HL-60 (cell line): ENCODE data around the gene QPRT.

Experiments
- DNase-seq, 2 experiments: peaks; one replicate each; pipeline ENCODE4 v3.0.0-alpha.2; 2010 to 2020; ENCODE audit warnings: low read depth in 1 of 2, low spot score in 1 of 2
- H3K27ac ChIP-seq: fragments of 250-450 bp; sonication (Bioruptor Pico); replicated peaks from 2 replicates; pipeline ENCODE4 v1.5.1; 2020; ENCODE audit warnings: mild to moderate bottlenecking, moderate library complexity
- H3K27me3 ChIP-seq: fragments of 250-450 bp; sonication (Bioruptor Pico); 2 replicates; pipeline ENCODE4 v1.5.1; 2021; ENCODE audit warnings: mild to moderate bottlenecking, moderate library complexity; ENCODE audit not compliant: insufficient read depth, poor library complexity, severe bottlenecking
- H3K4me3 ChIP-seq: replicated peaks from 2 replicates; pipeline ENCODE4 v1.5.1; 2011; ENCODE audit warnings: mild to moderate bottlenecking, control low read depth, low read length; ENCODE audit not compliant: insufficient read depth
- GABPA ChIP-seq: IDR thresholded peaks from 2 replicates; pipeline ENCODE4 v1.6.1; 2012; ENCODE audit warnings: low read depth
- POLR2AphosphoS5 ChIP-seq: IDR thresholded peaks from 2 replicates; pipeline ENCODE4 v1.6.1; 2012; ENCODE audit warnings: low read depth
- SPI1 ChIP-seq: IDR thresholded peaks from 2 replicates; pipeline ENCODE4 v1.6.1; 2012; ENCODE audit warnings: low read depth, mild to moderate bottlenecking, borderline replicate concordance
- TF ChIP-seq, protein P1 (sequence below): IDR thresholded peaks from one replicate; pipeline ENCODE4 v1.5.1; 2011; ENCODE audit warnings: low read length, control low read depth, inconsistent platforms; ENCODE audit not compliant: insufficient read depth
- TF ChIP-seq, protein P2 (sequence below): IDR thresholded peaks from 2 replicates; pipeline ENCODE4 v1.6.1; 2012; ENCODE audit warnings: low read depth; ENCODE audit not compliant: insufficient replicate concordance

QPRT gene

DNA sequence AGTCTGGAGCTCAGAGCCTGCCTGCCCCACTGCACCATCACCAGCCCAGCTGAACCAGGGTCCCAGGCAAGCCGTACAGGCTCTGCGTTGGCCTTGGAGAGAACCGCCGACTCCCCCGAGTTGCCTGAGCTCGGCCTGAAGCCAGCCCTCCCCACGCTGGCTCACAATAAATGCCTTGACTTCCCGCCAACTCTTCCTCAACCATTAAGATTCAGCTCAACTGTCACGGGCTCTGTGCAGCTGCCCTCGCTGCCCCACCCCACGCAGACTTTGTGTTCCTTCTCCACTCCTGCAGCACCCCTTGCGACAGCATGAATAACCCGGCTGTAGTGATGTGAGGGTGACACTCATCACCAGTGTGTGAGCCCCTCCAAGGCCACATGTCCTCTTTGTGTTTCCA is 4.8 kb upstream of the QPRT start:
- Histone ChIP-seq H3K27ac (peak overlapping the region; percentile 69), H3K27me3 (no peaks in the 10 kb centered on the region), H3K4me3 (no peak overlapping the region)
- peak in 1 of 2 experiments; percentile 89 for DNase-seq
- TF ChIP-seq, protein P1, sequence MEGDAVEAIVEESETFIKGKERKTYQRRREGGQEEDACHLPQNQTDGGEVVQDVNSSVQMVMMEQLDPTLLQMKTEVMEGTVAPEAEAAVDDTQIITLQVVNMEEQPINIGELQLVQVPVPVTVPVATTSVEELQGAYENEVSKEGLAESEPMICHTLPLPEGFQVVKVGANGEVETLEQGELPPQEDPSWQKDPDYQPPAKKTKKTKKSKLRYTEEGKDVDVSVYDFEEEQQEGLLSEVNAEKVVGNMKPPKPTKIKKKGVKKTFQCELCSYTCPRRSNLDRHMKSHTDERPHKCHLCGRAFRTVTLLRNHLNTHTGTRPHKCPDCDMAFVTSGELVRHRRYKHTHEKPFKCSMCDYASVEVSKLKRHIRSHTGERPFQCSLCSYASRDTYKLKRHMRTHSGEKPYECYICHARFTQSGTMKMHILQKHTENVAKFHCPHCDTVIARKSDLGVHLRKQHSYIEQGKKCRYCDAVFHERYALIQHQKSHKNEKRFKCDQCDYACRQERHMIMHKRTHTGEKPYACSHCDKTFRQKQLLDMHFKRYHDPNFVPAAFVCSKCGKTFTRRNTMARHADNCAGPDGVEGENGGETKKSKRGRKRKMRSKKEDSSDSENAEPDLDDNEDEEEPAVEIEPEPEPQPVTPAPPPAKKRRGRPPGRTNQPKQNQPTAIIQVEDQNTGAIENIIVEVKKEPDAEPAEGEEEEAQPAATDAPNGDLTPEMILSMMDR = peak; percentile 13
- TF ChIP-seq, protein P2, sequence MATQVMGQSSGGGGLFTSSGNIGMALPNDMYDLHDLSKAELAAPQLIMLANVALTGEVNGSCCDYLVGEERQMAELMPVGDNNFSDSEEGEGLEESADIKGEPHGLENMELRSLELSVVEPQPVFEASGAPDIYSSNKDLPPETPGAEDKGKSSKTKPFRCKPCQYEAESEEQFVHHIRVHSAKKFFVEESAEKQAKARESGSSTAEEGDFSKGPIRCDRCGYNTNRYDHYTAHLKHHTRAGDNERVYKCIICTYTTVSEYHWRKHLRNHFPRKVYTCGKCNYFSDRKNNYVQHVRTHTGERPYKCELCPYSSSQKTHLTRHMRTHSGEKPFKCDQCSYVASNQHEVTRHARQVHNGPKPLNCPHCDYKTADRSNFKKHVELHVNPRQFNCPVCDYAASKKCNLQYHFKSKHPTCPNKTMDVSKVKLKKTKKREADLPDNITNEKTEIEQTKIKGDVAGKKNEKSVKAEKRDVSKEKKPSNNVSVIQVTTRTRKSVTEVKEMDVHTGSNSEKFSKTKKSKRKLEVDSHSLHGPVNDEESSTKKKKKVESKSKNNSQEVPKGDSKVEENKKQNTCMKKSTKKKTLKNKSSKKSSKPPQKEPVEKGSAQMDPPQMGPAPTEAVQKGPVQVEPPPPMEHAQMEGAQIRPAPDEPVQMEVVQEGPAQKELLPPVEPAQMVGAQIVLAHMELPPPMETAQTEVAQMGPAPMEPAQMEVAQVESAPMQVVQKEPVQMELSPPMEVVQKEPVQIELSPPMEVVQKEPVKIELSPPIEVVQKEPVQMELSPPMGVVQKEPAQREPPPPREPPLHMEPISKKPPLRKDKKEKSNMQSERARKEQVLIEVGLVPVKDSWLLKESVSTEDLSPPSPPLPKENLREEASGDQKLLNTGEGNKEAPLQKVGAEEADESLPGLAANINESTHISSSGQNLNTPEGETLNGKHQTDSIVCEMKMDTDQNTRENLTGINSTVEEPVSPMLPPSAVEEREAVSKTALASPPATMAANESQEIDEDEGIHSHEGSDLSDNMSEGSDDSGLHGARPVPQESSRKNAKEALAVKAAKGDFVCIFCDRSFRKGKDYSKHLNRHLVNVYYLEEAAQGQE = no peak
- TF ChIP-seq SPI1 (peak; percentile 19; the same call in 1 of the 2 replicates), GABPA (no peak), POLR2AphosphoS5 (peak; percentile 75)

DNA sequence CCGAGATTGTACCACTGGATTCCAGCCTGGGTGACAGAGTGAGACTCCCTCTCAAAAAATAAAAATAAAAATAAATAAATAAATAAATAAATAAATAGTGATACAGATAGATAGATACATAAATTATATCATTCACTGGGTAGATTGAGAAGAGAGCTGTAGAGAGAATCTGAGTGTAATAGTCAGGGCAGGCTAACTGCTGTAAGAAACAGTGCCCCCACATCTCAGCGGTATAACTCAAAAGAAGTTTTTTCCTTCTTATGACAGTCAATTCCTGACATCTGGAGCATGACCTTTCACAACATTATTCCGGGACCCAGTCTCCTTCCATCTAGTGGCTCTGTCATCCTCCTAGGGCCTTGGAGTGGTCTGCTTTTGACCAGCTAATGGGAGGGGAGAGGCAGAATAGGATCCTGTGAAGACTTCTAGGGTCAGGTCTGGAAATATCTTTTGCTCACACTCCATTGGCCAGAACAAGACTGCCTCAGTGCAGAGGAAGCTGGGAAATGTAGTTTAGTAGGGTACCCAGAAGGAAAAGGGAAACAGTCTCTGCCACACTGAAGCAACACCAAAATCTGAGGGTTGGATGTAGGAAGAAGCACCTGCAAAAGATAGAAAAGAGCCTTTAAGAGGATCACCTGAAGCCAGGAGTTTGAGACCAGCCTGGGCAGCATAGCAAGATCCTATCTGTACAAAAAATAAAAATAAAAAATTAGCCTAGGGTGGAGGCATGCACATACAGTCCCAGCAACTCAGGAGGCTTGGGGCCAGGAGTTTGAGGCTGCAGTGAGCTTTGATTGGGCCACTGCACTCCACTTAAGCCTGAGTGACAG is 3.0 kb upstream of the QPRT start:
- TF ChIP-seq, protein P1 = no peak
- TF ChIP-seq GABPA (no peak), POLR2AphosphoS5 (no peak), SPI1 (no peak)
- TF ChIP-seq, protein P2 = no peak
- peak in 1 of 2 experiments; percentile 76 for DNase-seq
- Histone ChIP-seq H3K4me3 (no peak overlapping the region), H3K27me3 (no peaks in the 10 kb centered on the region), H3K27ac (no peak overlapping the region)

DNA sequence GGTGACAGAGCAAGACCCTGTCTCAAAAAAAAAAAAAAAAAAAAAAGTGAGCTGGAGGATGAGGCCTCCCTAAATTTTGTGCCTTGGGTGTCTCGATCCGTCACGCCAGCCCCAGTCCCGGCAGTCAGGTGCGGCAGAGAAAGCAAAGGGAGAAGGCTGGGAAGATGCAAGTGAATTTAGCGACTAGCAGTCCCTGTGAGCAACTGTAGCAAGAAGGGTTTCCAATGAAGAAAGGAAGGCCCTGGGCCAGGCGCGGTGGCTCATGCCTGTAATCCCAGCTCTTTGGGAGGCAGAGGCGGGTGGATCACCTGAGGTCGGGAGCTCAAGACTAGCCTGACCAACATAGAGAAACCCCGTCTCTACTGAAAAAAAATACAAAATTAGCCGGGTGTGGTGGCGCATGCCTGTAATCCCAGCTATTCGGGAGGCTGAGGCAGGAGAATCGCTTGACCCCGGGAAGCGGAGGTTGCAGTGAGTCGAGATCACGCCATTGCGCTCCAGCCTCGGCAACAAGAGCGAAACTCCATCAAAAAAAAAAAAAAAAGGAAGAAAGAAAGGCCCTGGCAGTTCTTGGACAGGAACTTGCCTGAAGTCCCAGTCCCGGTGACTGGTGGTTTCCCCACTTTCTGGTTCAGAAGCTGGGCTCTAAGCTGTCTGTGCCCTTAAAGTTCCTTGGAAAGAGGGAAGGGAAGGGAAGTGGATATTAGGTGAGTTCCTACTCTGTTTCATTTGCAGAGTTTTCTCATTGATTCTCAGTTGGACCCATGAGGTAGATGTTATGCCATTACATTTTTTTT is 1.8 kb upstream of the QPRT start:
- peak overlapping the region; percentile 44 for H3K27ac ChIP-seq

DNA sequence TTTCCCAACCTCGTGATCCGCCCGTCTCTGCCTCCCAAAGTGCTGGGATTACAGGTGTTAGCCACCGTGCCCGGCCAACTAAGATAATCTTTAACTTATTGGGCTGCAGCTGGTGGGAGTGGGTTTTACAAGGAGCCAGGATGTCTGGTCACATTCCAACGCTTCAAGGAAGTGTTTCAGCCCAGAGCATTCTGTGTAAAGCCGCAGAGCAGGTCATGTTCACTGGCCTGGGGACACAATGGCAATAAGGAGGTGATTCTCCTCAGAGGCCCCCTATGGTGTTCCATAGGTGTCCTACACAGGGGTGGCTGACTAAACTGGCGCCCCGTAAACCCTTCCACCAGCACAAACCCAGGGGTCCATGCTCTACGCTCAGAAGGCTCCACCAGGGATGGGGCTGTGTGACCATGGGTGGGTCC is 1.2 kb downstream of the QPRT start:
- no peak for DNase-seq
- peak overlapping the region; percentile 78 for H3K27ac ChIP-seq
- TF ChIP-seq, protein P2 = no peak
- TF ChIP-seq, protein P1 = no peak
- TF ChIP-seq POLR2AphosphoS5 = no peak
- no peak for TF ChIP-seq GABPA
- TF ChIP-seq SPI1 = no peak
- H3K27me3 ChIP-seq = no peaks in the 10 kb centered on the region
- H3K4me3 ChIP-seq = no peak overlapping the region

More for the DNA sequence above, 1.8 kb upstream of the QPRT start:
- Histone ChIP-seq H3K4me3 (no peak overlapping the region), H3K27me3 (no peaks in the 10 kb centered on the region)
- DNase-seq = peak in 1 of 2 experiments; percentile 35
- TF ChIP-seq SPI1 (peak; percentile 10; the same call in 1 of the 2 replicates), GABPA (no peak)
